NCI-H2081 treated with DMSO at 0.1 percent for 48 hours (cell line): ENCODE results near the gene XKRX.

ENCODE experiments used
- DNase-seq: peaks from one replicate; lab custom pipeline; 2025; lab: John Stamatoyannopoulos, UW

XKRX gene

GRCh38 chrX:100928660-100929613 is at the start of gene XKRX:
Gene XKRX (minus strand): TSS chrX:100928917. CDS start chrX:100928304, 613 bp downstream.
- no peak for DNase-seq

- no peak for DNase-seq
Observed at GRCh38 chrX:100976211-100976610, 47.5 kb upstream of the XKRX start.

- DNase-seq: no peak
Observed at GRCh38 chrX:100975212-100975611, 46.5 kb upstream of the XKRX start.

DNA sequence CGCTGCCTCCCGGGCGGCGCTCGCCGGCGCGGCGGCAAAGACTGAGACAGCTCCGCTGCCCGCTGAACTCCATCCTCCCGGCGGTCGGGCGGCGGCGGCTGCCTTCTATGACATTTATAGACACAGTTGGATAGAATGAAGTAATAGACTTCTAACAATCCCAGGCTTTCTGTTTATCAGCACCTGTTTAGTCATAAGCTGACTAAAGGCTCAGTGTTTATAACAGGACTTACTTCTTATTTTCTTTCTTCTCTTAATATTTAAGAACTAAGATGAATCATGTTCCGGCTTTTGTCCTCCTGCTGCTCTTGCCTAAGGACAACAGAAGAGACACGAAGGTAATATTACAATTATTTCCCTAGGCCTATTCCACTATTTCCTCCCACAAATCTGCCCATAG is 44.7 kb upstream of the XKRX start:
- no peak for DNase-seq

GRCh38 chrX:100969936-100970335 is 41.2 kb upstream of the XKRX start:
- DNase-seq: no peak

DNA sequence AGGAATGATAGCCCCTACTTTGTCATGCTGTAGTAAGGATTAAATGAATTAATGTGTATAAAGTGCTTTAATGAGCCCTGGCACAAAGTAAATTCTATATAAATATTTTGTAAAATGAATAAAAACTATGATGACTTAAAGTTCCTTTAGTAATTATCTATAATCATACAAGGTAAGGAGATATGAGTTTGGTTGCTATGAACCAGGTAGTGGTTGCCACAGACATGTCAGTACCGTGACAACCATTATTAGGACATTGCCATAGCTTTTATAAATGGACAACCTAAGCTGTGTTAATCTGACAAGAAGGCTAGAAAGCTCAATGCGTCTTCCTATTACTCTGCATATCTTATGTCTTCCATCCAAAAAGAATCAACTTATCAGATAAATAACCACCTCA is 40.7 kb upstream of the XKRX start, which contains the start of gene ARL13A:
TSS of gene ARL13A (plus strand) at position 301 of the 400 bp plus-strand sequence. CDS start 3,982 bp downstream, outside the sequence.
- DNase-seq: no peak

DNA sequence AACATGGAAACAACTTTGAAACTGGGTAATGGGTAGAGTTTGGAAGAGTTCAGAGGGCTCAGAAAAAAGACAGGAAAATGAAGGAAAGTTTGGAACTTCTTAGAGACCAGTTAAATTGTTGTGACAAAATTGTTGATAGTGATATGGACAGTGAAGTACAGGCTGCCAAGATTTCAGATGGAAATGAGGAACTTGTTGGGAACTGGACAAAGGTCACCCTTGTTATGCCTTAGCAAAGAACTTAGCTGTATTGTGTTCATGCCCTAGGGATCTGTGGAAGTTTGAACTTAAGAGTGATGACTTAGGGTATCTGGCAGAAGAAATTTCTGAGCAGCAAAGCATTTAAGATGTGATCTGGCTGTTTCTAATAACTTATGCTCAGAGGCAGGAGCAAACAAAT is 35.6 kb upstream of the XKRX start:
- no peak for DNase-seq

DNA sequence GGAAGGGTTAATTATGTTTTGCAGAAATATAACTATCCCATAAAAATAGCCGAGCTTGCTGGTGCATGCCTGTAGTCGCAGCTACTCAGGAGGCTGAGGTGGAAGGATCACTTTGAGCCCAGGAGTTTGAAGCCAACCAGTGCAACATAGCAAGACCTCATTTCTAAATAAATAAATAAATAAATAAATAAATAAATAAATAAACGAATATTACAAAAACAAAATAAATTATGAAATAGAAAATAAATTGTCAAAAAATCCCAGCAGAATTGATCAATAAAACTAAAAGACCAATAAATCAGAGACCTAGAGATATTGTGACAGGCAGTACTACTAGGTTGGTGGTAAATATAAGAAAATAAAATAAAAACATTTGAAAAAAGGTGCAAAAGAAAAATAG is 34.1 kb upstream of the XKRX start:
- no peak for DNase-seq

DNA sequence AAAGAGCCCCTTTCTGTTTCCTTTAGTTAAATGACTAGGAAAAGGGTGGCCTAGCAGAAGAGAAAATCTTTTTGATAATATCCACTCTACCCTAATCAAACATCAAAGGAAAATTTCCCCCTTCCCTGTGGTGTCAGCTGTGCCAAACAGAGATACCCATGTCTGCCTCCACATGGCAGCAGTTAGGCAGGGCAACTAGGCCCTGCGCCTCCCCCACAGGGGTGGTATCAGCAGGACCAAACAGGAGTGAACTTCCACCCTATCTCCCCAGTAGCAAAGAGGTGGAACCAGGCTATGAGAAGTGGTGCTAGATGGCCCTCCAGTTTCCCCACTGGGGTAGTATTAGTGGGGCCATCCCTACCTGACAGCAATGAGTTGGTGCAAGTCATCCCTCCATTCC is 19.8 kb upstream of the XKRX start:
- no peak for DNase-seq

GRCh38 chrX:100946299-100946927 is 17.7 kb upstream of the XKRX start:
- no peak for DNase-seq

- no peak for DNase-seq
Observed at GRCh38 chrX:100944601-100945000, 15.9 kb upstream of the XKRX start.

DNA sequence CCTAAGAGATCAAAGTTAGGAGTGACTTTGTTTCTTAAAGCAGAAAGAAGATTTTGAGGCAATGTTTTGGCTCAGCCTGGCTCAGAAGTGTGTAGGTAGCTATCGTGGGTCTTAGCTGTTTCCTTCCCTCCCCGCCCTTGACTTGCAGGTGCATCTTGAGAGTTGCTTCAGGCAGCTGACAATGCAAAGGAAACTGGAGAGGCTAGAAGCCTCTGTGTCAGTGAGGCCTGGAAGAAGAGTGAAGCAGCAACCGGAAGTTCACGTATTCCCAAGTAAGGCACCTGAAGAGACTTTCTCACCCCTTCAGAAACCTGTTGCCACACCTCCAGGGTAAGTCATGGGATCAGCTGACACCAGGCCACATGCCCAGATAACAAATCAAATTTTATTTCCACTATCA is 10.6 kb upstream of the XKRX start:
- no peak for DNase-seq

GRCh38 chrX:100935767-100936166 is 7.0 kb upstream of the XKRX start:
- no peak for DNase-seq

DNA sequence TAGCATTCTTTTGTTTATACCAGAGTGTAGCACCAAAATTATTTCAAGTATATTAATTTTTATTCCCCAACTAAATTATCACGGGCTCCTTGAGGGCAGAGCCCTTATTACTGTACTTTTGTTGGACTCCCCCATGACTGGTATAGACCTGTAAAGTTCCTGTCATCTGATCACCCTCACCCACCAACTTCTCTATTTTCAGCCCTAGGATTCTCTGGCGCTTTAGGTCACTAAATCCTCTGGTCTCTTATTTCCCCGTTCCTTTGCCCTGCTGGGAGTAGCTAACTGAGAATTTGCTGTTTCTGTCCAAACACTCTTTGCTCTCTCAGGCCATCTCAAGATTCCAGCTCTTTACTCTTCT is 3.2 kb upstream of the XKRX start:
- DNase-seq: no peak

- no peak for DNase-seq
Observed at GRCh38 chrX:100931218-100931924, 2.7 kb upstream of the XKRX start.

GRCh38 chrX:100926453-100926852 is 2.3 kb downstream of the XKRX start:
- DNase-seq: no peak

DNA sequence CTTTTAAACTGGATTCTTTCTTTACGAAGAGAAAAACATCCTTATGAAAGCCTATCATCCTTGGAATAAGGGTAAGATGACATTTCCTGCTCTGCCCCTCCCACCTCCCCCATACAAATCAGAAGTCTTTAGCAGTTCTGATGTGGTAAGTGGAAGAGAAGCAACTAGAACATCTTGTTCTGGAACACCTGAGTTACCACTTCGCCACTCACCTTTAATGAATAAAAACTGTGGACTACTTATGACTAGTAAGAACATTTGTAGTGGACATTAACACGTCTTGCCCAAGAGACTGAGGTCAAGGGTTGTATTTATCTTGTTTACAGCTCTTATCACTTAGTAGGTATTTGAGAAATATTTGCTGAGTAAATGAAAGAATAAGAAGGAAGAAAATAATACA is 4.3 kb downstream of the XKRX start:
- DNase-seq: no peak

- DNase-seq: no peak
Observed at GRCh38 chrX:100915562-100915961, 13.2 kb downstream of the XKRX start.

- DNase-seq: no peak
Observed at GRCh38 chrX:100913111-100913510, 15.6 kb downstream of the XKRX start.

DNA sequence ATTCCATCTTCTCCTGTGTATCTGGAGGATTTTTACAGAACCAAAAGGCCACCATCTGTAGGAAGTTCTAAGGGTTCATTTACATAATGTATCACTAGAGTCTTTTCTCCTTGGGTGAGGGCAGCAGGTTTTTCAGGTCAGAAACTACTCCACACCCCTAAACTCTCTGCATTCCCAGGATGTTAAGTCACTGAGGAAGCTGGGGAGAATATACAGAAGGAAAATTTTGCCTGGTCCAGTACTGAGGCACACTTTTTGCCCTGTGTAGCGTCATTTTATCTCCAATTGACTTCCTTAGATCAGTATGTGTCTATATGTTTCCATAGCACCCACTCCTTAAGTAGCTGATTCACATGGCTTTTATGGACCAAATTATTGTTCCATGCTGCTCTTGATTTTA is 17.0 kb downstream of the XKRX start:
- DNase-seq: no peak

DNA sequence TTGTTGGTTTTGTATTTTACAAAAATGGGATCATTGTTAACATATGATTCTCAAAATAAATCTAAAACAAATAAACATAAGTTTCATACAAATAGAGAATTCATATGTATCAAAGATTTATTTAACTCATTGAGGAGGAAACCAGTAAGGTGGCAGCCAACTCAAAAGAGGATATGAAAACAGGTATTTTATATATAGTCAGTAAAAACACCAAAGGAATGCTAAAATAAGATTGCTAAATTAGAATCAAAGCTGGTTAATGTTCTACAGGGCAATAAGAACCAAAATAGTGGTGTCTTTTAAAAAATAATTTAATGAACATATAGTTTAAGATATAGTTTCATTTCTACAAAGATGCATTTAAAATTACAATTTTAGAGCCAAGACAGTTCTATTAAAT is 23.1 kb downstream of the XKRX start:
- no peak for DNase-seq

DNA sequence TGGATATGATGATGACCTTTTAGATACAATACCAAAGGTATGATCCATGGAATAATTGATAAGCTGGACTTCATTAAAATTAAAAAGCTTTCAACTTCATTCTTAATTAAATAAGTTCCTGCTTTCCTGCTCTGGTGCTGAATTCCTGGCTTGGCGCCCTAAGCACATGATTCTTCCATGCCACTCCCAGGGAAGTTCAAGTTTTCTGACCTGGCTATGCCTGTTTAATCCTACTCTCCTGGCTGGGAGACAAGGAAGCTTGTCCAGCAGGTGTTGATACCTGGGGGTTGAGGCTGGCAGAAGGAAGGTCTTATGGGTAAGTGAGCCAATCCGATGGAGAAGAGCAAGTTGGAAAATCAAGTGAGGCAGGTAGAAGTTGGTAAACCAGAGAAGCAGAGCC is 24.3 kb downstream of the XKRX start:
- no peak for DNase-seq
